Fibroblast of peridontal ligament (primary cell): ENCODE data around the gene CD300C.
"Not testable (repeated sequence)": the region's sequence is repeated elsewhere in the genome, so short reads cannot be mapped to it uniquely, and the experiment has no call there.

Source experiments
- DNase-seq: peaks from one replicate; pipeline ENCODE4 v3.0.0-alpha.2; 2010; ENCODE audit errors: extremely low read depth

The CD300C gene

DNA sequence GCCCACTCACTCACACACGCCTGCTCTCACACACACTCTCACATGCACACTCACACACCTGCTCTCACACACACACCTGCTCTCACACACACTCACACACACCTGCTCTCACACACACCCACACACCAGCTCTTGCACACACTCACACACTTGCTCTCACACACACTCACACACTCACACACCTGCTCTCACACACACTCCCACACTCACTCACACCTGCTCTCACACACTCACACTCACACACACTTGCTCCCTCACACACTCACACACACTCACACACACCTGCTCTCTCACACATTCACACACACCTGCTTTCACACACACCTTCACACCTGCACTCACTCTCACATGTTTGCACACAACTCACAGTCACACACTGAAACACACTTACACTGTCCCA lies 17.4 kb upstream of the CD300C start:
- DNase-seq, result no peak

DNA sequence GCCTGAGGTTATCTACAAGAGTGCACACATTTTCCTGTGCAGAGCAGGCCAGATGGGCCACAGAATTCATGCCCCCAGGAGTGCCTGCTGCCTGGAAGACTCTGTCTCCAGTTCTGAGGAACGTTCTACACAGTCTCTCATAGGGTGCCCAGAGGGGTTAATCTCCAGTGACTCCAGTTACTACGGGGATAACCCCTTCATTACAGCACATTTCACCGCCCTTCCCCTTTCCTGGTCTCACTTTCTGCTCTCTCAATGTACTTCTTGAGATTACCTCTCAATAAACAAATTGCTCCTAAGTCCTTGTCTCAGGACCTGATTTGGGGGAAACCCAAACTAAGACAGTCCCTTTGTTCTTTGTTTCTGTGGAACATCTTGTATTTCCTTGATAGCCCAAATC lies 15.7 kb upstream of the CD300C start:
- no peak for DNase-seq

DNA sequence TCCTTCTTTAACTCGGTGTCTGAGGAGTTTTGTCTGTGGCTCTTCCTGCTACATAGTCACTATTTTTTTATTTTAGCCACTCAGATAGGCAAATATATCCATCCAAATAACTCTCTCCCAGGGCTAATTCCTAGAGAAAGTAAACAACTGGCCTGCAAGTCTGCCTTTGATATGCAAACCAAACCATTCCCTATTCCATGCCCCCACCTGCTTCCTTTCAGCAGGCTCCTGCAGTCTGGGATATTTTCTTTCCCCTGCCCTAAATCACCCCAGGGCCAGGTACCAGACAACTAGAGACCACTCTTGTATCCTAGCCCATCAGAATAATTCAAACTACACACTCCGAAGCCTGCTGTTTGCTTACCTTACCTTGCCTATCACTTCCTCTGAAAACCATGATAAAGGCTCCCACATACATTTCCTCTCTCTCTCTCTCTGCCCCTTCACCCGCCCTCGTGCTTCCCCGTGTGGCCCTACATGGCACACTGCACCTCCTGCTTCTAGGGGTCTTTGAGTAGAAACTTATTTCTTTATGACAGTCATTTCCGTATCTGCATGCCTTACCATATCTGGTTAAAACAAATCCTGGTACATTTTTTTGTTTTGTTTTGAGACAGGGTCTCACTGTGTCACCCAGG lies 13.1 kb upstream of the CD300C start:
- no peak for DNase-seq

DNA sequence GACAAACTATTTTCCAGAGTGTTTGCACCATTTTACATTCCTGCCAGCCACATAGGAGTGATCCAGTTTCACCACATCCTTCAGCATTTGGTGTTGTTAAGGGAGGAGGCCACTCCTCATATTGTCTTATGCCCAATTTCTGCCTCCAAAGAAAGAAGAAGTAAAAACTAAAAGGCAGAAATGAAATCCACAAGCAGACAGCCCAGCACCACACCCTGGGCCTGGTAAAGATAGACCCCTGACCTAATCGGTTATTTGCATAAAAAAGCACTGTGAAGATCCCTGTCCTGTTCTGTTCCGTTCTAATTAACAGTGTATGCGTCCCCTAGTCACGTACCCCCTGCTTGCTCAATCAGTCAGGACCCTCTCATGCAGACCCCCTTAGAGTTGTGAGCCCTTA lies 12.5 kb upstream of the CD300C start:
- not testable (repeated sequence) for DNase-seq

DNA sequence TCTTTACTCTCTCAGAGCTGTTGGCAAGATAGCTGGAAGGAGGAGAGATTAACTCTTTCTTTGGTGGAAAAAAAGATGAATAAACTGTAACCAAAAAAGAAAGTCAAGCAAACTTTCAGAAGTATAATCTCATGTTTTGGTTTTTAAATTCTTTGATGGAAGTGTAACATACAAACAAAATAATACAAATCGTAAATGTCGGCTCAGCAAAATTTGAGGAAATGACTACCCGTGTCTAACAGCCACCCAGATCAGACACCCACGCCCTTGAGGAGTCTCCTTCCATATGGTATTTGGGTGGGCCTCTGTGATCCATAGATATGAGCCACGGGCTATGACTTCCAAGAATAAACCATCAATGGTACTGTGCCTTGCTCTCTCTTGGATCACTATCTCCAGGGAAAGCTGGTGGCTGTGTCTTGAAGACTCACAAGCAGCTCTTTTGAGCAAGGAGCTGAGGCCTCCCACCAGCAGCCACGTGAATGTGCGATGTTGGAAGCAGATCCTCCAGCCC lies 9.6 kb upstream of the CD300C start:
- DNase-seq, result no peak

DNA sequence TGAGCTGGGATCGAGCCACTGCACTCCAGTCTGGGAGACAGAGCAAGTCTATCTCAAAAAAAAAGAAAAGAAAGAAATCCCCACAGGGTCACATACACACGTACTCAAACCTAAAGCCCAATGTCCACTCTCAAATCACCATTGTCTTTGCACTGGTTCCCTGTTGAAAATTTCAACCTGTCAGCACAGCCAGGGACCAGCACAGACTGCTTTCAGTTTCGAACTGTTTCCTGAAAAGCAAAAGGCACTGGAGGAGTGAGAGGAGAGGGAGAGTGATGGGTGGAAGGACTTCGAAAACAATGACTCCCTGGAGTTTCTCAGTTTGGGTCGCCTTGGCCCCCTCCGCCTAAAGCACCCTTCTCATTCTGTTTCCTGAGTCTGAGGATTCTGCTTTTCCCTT lies 9.0 kb upstream of the CD300C start:
- DNase-seq, result no peak

DNA sequence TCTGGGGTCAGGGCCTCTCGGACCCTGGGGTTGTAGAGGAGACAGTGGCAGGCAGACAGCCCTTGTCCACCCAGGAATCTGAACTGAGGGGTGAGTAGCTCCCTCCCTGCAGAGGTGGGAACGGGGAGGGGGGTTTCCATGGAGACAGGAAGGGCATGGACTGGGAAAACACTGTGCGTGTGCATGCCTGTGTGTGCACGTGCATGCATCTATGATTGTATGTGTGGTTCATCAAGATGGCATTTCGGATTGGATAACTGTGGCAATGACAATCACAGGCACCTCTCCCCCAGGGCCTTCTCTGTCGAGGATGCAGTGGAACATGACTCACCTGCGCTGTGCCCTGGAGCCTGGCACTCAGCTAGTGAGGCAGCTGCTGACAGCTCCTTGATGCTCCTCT lies 6.1 kb upstream of the CD300C start:
- no peak for DNase-seq

DNA sequence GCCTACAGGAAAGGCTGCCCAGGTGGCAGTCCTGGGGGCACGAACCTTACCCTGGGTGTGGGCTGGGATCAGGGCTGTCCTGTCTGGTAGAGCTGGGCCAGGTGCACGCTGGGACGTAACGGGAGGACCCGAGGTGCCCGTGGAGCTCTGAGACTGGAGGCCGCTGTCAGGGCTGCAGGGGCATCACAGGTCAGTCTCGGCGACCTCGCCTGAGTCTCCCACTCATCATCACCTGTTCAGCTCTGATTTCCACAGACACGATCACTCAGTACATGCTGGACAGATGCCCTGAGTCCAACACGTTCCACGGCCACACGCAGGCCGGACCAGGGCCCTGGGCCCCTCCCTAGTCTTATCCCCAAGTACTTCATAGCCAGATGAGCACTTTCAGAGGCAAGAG lies 4.7 kb upstream of the CD300C start:
- DNase-seq, result no peak

DNA sequence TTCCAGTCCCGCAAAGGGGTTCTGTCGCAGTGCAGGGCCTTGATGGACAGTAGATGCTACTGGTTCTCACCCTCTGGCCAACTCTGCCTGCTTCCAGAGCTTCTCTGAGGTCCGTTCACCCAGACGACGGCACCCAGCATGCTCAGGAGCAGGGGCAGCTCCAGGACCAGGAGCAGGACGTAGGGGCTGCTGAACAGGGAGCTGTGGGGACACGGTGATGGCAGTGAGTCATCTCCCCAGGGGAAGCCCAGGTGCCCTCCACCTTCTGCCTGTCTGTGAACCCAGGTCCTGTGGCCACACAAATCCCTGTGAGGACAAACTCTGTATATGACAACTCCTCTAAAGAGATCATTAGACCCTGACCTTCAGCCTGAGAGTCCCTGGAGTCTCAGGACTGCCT lies 3.4 kb upstream of the CD300C start:
- DNase-seq, result no peak

DNA sequence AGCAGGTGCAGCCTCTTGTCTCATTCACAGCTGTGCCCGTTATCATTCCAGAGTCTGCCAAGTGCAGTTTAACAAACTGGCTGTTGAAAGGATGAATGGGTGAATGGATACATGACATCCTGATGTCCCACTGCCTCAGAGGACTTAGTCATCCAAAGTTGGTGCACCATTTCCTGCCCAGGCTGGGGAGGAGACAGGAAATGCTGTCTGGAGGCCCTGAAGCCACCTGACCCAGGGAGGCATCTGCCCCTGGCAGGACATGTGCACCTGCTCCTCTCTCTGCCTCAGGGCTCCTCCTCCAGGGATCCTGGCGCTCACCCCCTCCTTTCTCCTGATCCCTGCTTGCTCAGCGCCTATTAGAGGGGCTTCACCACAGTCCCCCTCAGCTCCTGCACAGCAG lies 1.8 kb upstream of the CD300C start:
- no peak for DNase-seq

DNA sequence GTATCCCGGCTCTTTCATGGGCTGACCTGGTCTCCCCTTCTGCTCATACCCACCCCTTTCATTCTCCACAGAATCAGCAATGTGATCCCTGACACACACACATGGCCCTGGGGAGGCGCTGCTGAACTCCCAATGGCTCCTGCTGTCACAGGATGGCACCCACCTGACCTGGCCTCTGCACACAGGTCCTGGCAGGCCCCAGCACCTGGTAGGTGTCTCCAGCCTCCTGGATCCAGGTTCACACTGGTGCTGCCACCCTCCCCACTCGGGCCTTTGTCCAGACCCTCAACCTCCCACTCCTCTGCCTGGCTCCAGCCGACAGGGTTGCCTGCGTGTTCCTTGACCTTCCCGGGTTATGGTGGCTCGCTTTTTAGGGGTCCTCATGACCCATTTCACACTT lies 1.3 kb upstream of the CD300C start:
- DNase-seq, result no peak

DNA sequence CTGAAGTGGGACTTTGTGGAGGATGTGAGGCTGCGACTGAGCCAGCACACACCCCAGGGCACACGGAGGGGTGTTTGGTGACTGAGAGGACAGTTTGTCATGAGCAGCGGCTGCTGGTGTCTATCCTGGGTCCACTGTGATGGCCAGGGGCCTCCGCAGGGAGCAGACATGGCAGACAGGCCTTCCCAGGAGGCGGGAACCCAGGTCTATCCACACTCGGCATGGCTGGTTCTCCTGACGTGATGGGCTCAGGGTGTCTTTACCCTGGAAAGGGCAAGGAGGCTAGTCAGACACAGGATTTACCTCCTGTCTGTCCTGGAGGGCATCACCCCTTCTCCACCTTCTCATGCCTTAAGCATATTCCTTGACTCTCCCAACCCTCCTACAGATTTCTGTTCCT lies 671 bp upstream of the CD300C start:
- DNase-seq, result no peak

DNA sequence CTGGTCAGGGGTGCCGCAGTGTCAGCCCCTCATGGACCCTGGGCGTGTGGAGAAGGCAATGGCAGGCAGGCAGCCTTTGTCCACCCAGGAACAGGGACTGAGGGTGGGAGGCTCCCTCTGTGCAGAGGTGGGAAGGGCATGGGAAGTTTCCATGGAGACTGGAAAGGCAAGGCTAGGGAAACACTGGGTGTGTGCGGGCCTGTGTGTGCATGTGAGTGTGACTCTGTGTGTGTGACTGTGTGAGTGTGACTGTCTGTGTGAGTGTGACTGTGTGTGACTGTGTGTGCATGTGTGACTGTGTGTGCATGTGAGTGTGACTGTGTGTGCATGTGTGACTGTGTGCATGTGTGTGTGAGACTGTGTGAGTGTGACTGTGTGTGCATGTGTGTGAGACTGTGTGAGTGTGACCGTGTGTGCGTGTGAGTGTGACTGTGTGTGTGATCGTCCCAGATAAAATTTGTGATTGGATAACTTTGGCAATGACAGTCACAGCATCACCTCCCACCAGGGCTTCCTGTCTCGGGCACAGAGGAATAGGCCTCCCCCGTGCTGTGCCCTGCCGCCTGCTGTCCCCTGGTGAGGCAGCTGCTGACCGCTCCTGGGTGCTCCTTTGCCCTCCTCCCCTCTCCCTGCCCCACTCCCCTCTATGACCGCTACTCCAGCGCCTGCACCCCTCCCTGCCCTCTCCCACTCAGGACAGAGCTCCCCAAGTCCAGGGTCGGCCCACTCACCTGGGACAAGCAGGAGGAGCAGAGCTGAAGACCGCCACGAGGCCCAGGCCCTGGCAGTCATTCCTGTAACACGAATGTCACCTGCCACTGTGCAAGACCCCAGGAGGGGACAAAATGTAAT lies 698 bp downstream of the CD300C start:
- DNase-seq, result no peak

DNA sequence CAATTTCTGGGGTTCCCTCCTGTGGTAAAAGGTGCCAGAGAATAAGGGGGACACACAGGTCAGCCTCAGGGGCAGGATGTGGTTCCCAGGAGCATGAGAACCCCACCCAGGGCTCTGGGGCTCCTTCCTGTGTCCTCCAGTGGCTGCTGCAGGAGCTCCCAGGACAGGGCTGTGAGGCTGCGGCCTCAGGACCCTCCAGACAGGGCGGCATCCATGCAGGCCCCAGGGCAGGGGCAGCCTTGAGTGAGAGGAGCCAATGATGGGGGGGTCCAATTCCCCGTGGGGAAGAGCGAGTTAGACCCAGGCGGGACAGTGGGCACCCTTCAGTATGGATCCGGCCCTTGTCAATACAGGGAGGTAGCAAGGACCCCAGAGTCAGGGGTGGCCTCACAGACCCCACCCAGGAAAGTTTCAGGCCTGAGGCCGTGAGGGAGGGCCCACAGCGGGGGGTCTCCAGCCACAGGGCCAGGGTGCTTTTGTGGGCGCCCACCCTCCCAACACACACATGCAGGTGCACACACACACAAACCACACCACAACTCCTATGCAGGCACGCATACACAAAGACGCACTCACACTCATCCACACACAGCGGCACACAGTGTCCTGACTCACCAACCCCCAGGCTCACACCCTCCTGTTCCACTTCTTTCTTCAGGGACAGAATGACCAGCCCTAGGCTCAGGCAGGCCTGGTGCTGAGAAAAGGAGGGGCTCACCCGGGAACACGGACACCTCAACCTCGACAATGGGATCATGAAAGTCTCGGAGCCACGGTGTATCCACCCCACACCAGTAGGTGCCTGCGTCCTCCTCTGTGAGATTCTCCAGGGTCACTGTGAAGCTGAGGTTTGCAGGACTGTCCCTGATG lies 1.8 kb downstream of the CD300C start:
- DNase-seq, result no peak

DNA sequence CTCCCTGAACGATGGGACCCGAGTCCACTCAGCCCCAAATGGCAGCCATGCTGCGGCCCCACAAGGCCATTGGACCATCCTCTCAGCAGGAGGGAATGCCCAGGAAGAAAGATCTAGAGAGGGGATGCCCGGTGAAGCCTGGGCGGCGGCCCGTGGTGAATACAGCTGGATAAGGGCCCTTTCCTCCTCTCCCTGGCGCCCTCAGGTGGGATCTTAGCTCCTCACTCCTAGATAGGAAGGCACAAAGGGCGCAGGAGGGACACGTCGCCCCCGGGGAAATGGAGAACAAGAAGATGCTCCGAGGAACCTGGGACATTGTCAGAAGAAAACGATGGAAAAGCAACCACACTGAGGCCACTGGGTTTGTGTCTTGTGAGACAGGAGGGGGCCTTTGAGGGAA lies 2.5 kb downstream of the CD300C start:
- DNase-seq, result no peak

DNA sequence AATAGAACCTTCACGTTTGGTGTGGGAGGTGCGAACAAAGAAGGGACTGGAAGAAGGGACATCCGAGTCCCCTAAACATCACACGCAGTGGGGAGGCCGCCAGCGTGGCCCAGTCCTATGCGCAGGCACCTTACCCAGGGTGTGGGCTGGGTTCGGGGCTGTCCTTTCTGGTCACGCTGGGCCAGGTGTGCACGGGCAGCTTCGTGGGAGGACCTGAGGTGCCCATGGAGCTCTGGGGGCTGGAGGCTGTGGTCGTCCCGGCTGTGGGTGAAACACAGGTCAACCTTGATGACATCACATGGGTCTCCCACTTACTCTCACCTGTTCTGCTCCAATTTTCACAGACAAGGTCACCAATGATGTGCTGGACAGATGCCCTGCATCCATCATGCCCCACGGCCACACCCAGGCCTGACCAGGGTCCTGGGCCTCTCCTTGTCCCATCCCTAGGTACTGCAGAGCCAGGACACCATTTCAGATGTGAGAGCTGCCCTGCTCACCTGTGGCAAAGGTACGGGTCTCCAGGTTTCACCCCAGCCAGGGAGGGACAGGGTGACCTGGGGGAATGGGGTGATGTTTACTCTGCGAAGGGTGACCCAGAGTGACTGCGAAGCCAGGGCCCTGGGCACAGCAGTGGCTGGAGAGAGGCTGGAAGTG lies 3.1 kb downstream of the CD300C start:
- DNase-seq, result no peak

DNA sequence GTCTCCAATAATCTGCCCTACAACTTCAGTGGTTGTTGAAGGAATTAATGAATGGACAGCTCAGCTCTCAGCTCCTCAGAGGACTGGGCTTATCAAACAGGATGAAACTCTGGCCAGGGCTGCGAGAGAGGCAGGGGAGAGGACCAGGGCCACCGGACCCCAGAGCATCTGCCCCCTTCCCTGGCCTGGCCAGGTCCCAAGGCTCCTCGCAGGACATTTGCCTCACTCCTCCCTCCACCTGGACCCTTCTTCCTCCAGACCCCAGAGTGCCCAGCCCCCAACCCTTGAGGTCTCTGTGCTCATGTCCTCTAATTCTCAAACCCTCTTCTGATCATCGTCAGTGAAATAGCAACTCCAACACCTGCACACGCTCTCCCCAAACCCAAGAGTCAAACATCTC lies 3.7 kb downstream of the CD300C start:
- DNase-seq, result no peak

DNA sequence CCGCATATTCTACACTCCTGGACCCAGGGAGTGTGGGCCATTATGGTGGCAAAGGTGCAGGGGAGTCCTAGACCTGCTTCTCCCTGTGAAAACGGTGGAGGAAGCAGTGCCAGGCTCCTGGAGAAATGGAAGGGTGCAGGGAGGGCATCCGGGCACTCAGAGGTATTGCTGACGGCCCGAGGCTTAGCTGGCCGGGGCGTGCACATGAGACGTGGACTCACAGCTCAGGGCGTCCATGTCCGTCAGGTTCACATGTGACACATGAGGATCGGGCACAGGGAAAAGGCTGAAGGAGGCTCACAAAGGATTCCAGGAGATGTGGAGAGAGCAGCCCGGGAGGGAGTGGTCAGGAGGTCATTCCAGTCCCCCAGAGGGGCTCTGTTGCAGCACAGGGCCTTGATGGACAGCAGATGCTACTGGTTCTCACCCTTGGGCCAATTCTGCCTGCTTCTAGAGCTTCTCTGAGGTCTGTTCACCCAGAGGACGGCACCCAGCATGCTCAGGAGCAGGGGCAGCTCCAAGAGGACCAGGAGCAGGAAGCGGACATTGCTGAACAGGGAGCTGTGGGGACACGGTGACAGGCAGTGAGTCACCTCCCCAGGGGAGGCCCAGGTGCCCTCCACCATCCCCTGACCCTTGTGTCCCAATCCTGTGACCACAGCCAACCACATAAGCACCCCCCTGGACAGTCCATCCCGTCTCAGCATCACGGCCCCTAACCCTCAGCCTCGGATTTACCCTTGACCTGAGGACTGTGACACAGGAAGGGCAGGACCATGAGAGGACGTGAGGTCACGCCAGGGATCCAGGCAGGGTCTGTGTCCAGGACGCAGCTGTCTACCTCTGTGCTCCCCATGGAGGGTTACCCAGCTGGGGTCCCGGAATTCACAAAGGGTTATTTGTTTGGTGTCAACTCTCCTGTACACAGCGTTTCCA lies 4.5 kb downstream of the CD300C start:
- DNase-seq, result no peak

DNA sequence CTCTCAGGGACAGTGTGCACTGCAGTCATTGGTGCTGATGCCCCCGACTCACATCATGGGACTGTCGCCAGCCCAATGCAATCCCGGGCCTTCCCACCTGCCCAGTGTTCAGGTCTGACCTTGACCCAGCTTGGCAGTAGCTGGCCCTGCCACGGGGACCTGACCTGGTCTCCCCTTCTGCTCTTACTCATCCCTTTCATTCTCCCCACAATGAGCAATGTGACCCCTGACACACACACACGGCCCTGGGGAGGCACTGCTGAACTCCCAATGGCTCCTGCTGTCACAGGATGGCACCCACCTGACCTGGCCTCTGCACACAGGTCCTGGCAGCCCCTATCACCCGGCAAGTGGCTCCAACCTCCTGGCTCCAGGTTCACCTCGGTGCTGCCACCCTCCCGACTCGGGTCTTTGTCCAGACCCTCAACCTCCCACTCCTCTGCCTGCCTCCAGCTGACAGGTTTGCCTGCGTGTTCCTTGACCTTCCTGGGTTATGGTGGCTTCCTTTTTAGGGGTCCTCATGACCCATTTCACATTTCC lies 6.6 kb downstream of the CD300C start:
- no peak for DNase-seq

DNA sequence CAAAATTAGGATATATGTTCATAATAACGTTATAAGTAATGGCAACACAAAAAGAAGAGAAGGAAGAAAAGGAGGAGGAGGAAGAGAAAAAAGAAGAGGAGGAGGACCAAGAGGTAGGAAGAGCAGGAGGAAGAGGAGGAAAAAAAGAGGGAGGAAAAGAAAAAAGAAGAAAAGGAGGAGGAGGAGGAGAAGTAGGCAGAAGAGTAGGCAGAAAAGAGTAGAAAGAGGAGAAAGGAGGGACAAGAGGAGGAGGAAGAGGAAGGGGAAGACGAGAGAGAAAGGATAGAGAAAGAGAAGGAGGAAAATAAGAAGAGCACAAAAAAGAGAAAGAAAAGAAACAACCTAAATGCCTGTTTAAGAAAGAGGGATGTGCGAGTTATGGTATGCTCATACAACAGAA lies 9.0 kb downstream of the CD300C start:
- DNase-seq, result no peak

DNA sequence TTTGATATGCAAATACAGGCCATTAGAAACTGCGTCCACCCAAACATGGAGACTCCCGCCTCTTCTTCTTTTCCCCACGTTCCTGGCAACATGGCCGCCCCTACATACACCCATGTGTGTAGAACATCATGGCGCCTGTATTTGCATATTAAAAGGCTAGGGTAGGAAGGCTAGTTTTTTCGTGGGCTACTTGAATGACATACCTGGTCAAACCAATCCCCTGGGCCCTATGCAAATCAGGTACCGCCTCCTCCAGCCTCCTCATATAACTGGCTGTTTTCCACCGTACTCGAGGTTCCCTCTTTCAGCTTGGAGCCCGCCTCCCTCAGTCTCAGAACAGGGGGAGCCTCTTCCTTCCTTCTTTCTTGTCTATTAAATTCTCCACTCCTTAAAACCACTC lies 13.8 kb downstream of the CD300C start:
- no peak for DNase-seq
